OCI-LY7 (cell line): ENCODE measurements around the gene POU2AF1.

Source experiments
- EZH2phosphoT487 ChIP-seq: fragments of 200-600 bp; sonication (generic); IDR thresholded peaks from 2 replicates; pipeline ENCODE4 v1.6.1; 2018; ENCODE audit warnings: low read depth, borderline replicate concordance, mild to moderate bottlenecking, mixed run types, antibody characterized with exemption, low read length, moderate library complexity, mixed read lengths
- TF ChIP-seq, protein P1 (sequence below): fragments of 200-600 bp; sonication (generic); conservative IDR thresholded peaks from 2 replicates; pipeline ENCODE4 v1.5.1; 2014; ENCODE audit warnings: mild to moderate bottlenecking, antibody characterized with exemption, low read length, moderate library complexity, mixed read lengths

DNA sequence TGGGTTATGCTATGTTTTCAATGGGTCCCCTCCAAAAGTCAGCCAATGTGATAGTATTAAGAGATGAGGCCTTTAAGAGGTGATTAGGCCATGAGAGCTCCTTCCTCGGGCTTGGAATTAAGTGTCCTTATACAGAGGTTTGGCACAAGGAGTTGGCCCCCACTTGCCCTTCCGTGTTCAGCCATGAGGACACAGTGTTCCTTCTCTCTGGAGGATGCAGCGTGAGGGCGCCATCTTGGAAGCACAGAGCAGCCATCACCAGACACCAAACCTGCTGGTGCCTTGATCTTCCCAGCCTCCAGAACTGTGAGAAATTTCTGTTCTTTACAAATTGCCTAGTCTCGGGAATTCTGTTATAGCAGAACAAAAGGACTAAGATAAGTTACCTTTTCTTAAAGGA, 53.8 kb downstream of the POU2AF1 start:
- TF ChIP-seq, protein P1, sequence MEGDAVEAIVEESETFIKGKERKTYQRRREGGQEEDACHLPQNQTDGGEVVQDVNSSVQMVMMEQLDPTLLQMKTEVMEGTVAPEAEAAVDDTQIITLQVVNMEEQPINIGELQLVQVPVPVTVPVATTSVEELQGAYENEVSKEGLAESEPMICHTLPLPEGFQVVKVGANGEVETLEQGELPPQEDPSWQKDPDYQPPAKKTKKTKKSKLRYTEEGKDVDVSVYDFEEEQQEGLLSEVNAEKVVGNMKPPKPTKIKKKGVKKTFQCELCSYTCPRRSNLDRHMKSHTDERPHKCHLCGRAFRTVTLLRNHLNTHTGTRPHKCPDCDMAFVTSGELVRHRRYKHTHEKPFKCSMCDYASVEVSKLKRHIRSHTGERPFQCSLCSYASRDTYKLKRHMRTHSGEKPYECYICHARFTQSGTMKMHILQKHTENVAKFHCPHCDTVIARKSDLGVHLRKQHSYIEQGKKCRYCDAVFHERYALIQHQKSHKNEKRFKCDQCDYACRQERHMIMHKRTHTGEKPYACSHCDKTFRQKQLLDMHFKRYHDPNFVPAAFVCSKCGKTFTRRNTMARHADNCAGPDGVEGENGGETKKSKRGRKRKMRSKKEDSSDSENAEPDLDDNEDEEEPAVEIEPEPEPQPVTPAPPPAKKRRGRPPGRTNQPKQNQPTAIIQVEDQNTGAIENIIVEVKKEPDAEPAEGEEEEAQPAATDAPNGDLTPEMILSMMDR: no peak
- TF ChIP-seq EZH2phosphoT487: no peak
